Measurements from ENCODE around the gene SEMA3B. TPM values are rescaled to one million over a fixed set of nuclear protein-coding genes. Genes with fewer than 3 reads are reported as not detected.

The SEMA3B gene
- total RNA-seq, result 10 to 100 TPM; 37.4 to 66.6 (median 46.4) TPM

GRCh38 chr3:50268703-50269451 is at the start of gene SEMA3B:
TSS of gene SEMA3B (plus strand) at chr3:50269147. CDS start at chr3:50269241, 94 bp downstream.
- no peak for DNase-seq (ENCODE audit: extremely low spot score)
- peaks cover 63 to 93% (median 78%) of the 10 kb centered on the region in 4 donors for H3K4me1 ChIP-seq
- H3K4me3 ChIP-seq, result peak within 1 kb of the TSS; percentile 55 to 74 (median 63)
- TF ChIP-seq POLR2AphosphoS5 (IDR thresholded peaks at IDR 0.05), result peak; percentile 8 to 71
- no peak for TF ChIP-seq EP300 (IDR thresholded peaks at IDR 0.05)
- H3K36me3 ChIP-seq, result peaks cover 0 to 4% (median 0%) of the 10 kb centered on the region in 4 donors
- 35% methylated on average over 18 of the region's 21 CpGs for WGBS
- H3K27me3 ChIP-seq, result peaks cover 0 to 8% (median 0%) of the 10 kb centered on the region in 4 donors
- peak within 1 kb of the TSS; percentile 93 to 100 (median 96) for H3K27ac ChIP-seq (replicated peaks in 1 of 4)
- intact Hi-C loops (cut with DNase I), result no loop called here
- H3K9me3 ChIP-seq, result no peaks in the 10 kb centered on the region

GRCh38 chr3:50219285-50219684 is 49.7 kb upstream of the SEMA3B start:
- intact Hi-C loops (cut with DNase I), result no loop called here

GRCh38 chr3:50220109-50220508 is 48.8 kb upstream of the SEMA3B start:
- 63% methylated on average over 4 of the region's 6 CpGs for WGBS
- Histone ChIP-seq H3K27ac (replicated peaks in 1 of 4) (no peak overlapping the region), H3K9me3 (no peaks in the 10 kb centered on the region), H3K4me1 (no peaks in the 10 kb centered on the region), H3K36me3 (no peaks in the 10 kb centered on the region), H3K27me3 (peaks cover 0 to 14% (median 0%) of the 10 kb centered on the region in 4 donors), H3K4me3 (no peak overlapping the region)
- intact Hi-C loops (cut with DNase I), result no loop called here
- TF ChIP-seq CTCF (IDR thresholded peaks at IDR 0.05) (no peak), EP300 (IDR thresholded peaks at IDR 0.05) (no peak), POLR2A (IDR thresholded peaks at IDR 0.05; ENCODE audit: low read depth) (no peak), POLR2AphosphoS5 (IDR thresholded peaks at IDR 0.05) (no peak)
- DNase-seq (ENCODE audit: extremely low spot score), result no peak

More at GRCh38 chr3:50219285-50219684, 49.7 kb upstream of the SEMA3B start:
- TF ChIP-seq POLR2AphosphoS5 (IDR thresholded peaks at IDR 0.05) (no peak), CTCF (IDR thresholded peaks at IDR 0.05) (no peak), POLR2A (IDR thresholded peaks at IDR 0.05; ENCODE audit: low read depth) (no peak), EP300 (IDR thresholded peaks at IDR 0.05) (no peak)
- 93% methylated on average over 5 of the region's 5 CpGs for WGBS
- no peaks in the 10 kb centered on the region for H3K9me3 ChIP-seq
- H3K4me1 ChIP-seq, result no peaks in the 10 kb centered on the region
- H3K36me3 ChIP-seq, result no peaks in the 10 kb centered on the region
- no peak overlapping the region for H3K27ac ChIP-seq (replicated peaks in 1 of 4)
- H3K4me3 ChIP-seq, result no peak overlapping the region
- H3K27me3 ChIP-seq, result peaks cover 0 to 8% (median 0%) of the 10 kb centered on the region in 4 donors
- DNase-seq (ENCODE audit: extremely low spot score), result no peak

- Histone ChIP-seq H3K27ac (replicated peaks in 1 of 4) (no peak overlapping the region), H3K4me1 (peaks cover 0 to 4% (median 3%) of the 10 kb centered on the region in 4 donors), H3K36me3 (no peaks in the 10 kb centered on the region), H3K9me3 (no peaks in the 10 kb centered on the region), H3K27me3 (peaks cover 0 to 14% (median 0%) of the 10 kb centered on the region in 4 donors), H3K4me3 (no peak overlapping the region)
- intact Hi-C loops (cut with DNase I), result no loop called here
- DNase-seq (ENCODE audit: extremely low spot score), result no peak
- WGBS, result 79% methylated on average over 4 of the region's 4 CpGs
- TF ChIP-seq POLR2A (IDR thresholded peaks at IDR 0.05; ENCODE audit: low read depth), result no peak
- TF ChIP-seq POLR2AphosphoS5 (IDR thresholded peaks at IDR 0.05), result no peak
- TF ChIP-seq EP300 (IDR thresholded peaks at IDR 0.05), result no peak
- no peak for TF ChIP-seq CTCF (IDR thresholded peaks at IDR 0.05)
These were observed 47.9 kb upstream of the SEMA3B start for GRCh38 chr3:50221051-50221410.

- no peaks in the 10 kb centered on the region for H3K9me3 ChIP-seq
- no peak for DNase-seq (ENCODE audit: extremely low spot score)
- WGBS, result 79% methylated on average over 7 of the region's 12 CpGs
- peaks cover 5 to 10% (median 9%) of the 10 kb centered on the region in 4 donors for H3K4me1 ChIP-seq
- no peak for TF ChIP-seq CTCF (IDR thresholded peaks at IDR 0.05)
- H3K36me3 ChIP-seq, result no peaks in the 10 kb centered on the region
- no peak overlapping the region for H3K4me3 ChIP-seq
- intact Hi-C loops (cut with DNase I), result no loop called here
- peaks cover 0 to 14% (median 0%) of the 10 kb centered on the region in 4 donors for H3K27me3 ChIP-seq
- no peak overlapping the region for H3K27ac ChIP-seq (replicated peaks in 1 of 4)
These were observed 47.4 kb upstream of the SEMA3B start for GRCh38 chr3:50221411-50222168.

All from esophagus muscularis mucosa (tissue), 4 donors.